K562 (cell line): ENCODE results near the gene PRKAA1. TPM values are rescaled to one million over a fixed set of nuclear protein-coding genes. Genes with fewer than 3 reads are reported as not detected.
A peak's percentile ranks its signal among the peaks of the same experiment; 100 is the strongest.

Source experiments
- CBX8 ChIP-seq: fragments of 200-600 bp; sonication (generic); IDR thresholded peaks from 2 replicates; pipeline ENCODE4 v1.6.1; 2012; ENCODE audit warnings: borderline replicate concordance, mixed run types, low read depth, mild to moderate bottlenecking, moderate library complexity, mixed read lengths, low read length, control low read depth, inconsistent platforms; ENCODE audit not compliant: poor library complexity, severe bottlenecking; ENCODE audit errors: extremely low read depth
- ELF1 ChIP-seq: fragments of 200-800 bp; sonication (Bioruptor generic); IDR thresholded peaks from 2 replicates; pipeline ENCODE4 v1.6.1; 2016; ENCODE audit warnings: missing genetic modification characterization, missing compliant biosample characterization
- KLF6 ChIP-seq: fragments of 250-450 bp; sonication (Bioruptor Pico); IDR thresholded peaks from 2 replicates; pipeline ENCODE4 v1.4.0; 2020; ENCODE audit warnings: mild to moderate bottlenecking, moderate library complexity, borderline replicate concordance
- MXD1 ChIP-seq: fragments of 250-450 bp; sonication (Bioruptor Pico); IDR thresholded peaks from 2 replicates; pipeline ENCODE4 v1.8.0; 2021; ENCODE audit warnings: borderline replicate concordance, mild to moderate bottlenecking, moderate library complexity; ENCODE audit not compliant: poor library complexity, severe bottlenecking
- NUFIP1 ChIP-seq: fragments of 450-650 bp; IDR thresholded peaks from 2 replicates; pipeline ENCODE4 v1.6.1; 2018; ENCODE audit not compliant: partially characterized antibody
- PCBP1 ChIP-seq: fragments of 200-400 bp; formaldehyde crosslinking; IDR thresholded peaks from 2 replicates; pipeline ENCODE4 v1.6.1; 2018; ENCODE audit warnings: mild to moderate bottlenecking, low read depth, low read length; ENCODE audit not compliant: poor library complexity, severe bottlenecking
- RBM39 ChIP-seq: fragments of 200-400 bp; formaldehyde crosslinking; optimal IDR thresholded peaks from 2 replicates; pipeline ENCODE3; 2018; ENCODE audit warnings: low read depth, low read length
- TAF9B ChIP-seq: fragments of 450-650 bp; IDR thresholded peaks from 2 replicates; pipeline ENCODE4 v1.6.1; 2018; ENCODE audit warnings: mild to moderate bottlenecking; ENCODE audit not compliant: partially characterized antibody
- ZBTB11 ChIP-seq, 3 experiments: fragments of 200-800 bp in 1 of 3; fragments of 250-450 bp in 1 of 3; fragments of 450-650 bp in 1 of 3; sonication (Bioruptor Pico) in 1 of 3; sonication (Bioruptor generic) in 1 of 3; formaldehyde crosslinking in 1 of 3; IDR thresholded peaks; 2 replicates each; pipeline versions ENCODE4 v1.6.1 to v1.8.0; 2016 to 2022; ENCODE audit warnings: mild to moderate bottlenecking in 2 of 3, missing genetic modification characterization in 2 of 3, missing compliant biosample characterization in 1 of 3, moderate library complexity in 1 of 3
- ZNF134 ChIP-seq: fragments of 250-450 bp; sonication (Bioruptor Pico); conservative IDR thresholded peaks from 2 replicates; pipeline ENCODE4 v1.4.0; 2020
- ZNF197 ChIP-seq: fragments of 200-800 bp; sonication (Bioruptor generic); IDR thresholded peaks from 2 replicates; pipeline ENCODE4 v1.6.1; 2016; ENCODE audit warnings: low read depth, missing genetic modification characterization, missing compliant biosample characterization
- polyA plus RNA-seq, 8 experiments: library from polyadenylated mRNA; depleted of rRNA in 4 of 8; stranded (reverse) in 5 of 8; unstranded in 3 of 8; fragments of >200 nt; fragmentation: Nextera tagmentation in 2 of 8; fragmentation: Illumina TruSeq in 1 of 8; extraction: Ambion mirVana in 2 of 8; extraction: Trizol in 1 of 8; gene quantifications; 2 replicates each; pipeline versions ENCODE4 v1.2.1 to v1.2.3, GENCODE V29; 2011 to 2014; ENCODE audit warnings: inconsistent platforms in 1 of 8, missing spikeins in 1 of 8
- total RNA-seq, 7 experiments: library from RNA; depleted of rRNA in 6 of 7; stranded (reverse); fragments of >200 nt in 6 of 7; fragmentation: Illumina TruSeq in 2 of 7; extraction: Trizol in 2 of 7; gene quantifications; 2 replicates each; pipeline versions ENCODE4 v1.2.1 to v1.2.3, GENCODE V29; 2011 to 2021; ENCODE audit warnings: low replicate concordance in 1 of 7
- TF ChIP-seq, protein P1 (sequence below): fragments of 200-800 bp; sonication (Bioruptor generic); IDR thresholded peaks from 2 replicates; pipeline ENCODE4 v1.6.1; 2016; ENCODE audit warnings: missing genetic modification characterization, missing compliant biosample characterization

Gene PRKAA1
- total and polyA plus RNA-seq, 9 of the 15 experiments (the other 6 are each of a cell fraction or from before 2014, with no cell fraction given), result 24.5 to 84.0 (median 51.4) TPM

GRCh38 chr5:40834849-40835787, 36.9 kb upstream of the PRKAA1 start, which contains the start of gene RPL37 (continued):
- peak; percentile 97 to 100 (median 99) for TF ChIP-seq ZBTB11 (CRISPR knock-in tag; IDR thresholded peaks at IDR 0.05)
- peak; percentile 50 for TF ChIP-seq NUFIP1
- TF ChIP-seq, protein P1, sequence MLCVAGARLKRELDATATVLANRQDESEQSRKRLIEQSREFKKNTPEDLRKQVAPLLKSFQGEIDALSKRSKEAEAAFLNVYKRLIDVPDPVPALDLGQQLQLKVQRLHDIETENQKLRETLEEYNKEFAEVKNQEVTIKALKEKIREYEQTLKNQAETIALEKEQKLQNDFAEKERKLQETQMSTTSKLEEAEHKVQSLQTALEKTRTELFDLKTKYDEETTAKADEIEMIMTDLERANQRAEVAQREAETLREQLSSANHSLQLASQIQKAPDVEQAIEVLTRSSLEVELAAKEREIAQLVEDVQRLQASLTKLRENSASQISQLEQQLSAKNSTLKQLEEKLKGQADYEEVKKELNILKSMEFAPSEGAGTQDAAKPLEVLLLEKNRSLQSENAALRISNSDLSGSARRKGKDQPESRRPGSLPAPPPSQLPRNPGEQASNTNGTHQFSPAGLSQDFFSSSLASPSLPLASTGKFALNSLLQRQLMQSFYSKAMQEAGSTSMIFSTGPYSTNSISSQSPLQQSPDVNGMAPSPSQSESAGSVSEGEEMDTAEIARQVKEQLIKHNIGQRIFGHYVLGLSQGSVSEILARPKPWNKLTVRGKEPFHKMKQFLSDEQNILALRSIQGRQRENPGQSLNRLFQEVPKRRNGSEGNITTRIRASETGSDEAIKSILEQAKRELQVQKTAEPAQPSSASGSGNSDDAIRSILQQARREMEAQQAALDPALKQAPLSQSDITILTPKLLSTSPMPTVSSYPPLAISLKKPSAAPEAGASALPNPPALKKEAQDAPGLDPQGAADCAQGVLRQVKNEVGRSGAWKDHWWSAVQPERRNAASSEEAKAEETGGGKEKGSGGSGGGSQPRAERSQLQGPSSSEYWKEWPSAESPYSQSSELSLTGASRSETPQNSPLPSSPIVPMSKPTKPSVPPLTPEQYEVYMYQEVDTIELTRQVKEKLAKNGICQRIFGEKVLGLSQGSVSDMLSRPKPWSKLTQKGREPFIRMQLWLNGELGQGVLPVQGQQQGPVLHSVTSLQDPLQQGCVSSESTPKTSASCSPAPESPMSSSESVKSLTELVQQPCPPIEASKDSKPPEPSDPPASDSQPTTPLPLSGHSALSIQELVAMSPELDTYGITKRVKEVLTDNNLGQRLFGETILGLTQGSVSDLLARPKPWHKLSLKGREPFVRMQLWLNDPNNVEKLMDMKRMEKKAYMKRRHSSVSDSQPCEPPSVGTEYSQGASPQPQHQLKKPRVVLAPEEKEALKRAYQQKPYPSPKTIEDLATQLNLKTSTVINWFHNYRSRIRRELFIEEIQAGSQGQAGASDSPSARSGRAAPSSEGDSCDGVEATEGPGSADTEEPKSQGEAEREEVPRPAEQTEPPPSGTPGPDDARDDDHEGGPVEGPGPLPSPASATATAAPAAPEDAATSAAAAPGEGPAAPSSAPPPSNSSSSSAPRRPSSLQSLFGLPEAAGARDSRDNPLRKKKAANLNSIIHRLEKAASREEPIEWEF, result 0 out of 2 replicates have a peak, but pooled peaks have one; percentile 58
- TF ChIP-seq RBM39, result peak; percentile 92
- TF ChIP-seq ELF1 (tag), result peak; percentile 99
- peak; percentile 100 for TF ChIP-seq TAF9B
- peak; percentile 72; the same call in 1 of the 2 replicates for TF ChIP-seq KLF6
- TF ChIP-seq CBX8, result no peak
- no peak for TF ChIP-seq ZNF197 (CRISPR knock-in tag)
- no peak for TF ChIP-seq MXD1
- TF ChIP-seq ZNF134 (CRISPR knock-in tag), result no peak
- TF ChIP-seq PCBP1, result no peak
